Right cardiac atrium (tissue), 5 donors: ENCODE data around the gene PAH. TPM values are rescaled to one million over a fixed set of nuclear protein-coding genes. Genes with fewer than 3 reads are reported as not detected.
"Not testable (repeated sequence)": the region's sequence is repeated elsewhere in the genome, so short reads cannot be mapped to it uniquely, and the experiment has no call there.

ENCODE experiments used
- ATAC-seq, 2 donors: fragments of 200-7000 bp; cut with Tn5 transposase; one replicate each; pipeline versions ENCODE4 v1.8.0 to v1.9.1; 2020; ENCODE audit warnings: moderate library complexity in 2 of 2, mild to moderate bottlenecking in 1 of 2
- DNase-seq, 3 donors: peaks; one replicate each; pipeline ENCODE4 v3.0.0-alpha.2; 2020
- H3K27ac ChIP-seq: one replicate; pipeline ENCODE4 v1.5.1; 2013; ENCODE audit warnings: mild to moderate bottlenecking, low read length, control low read depth, moderate library complexity
- H3K27me3 ChIP-seq: one replicate; pipeline ENCODE4 v1.6.1; 2013; ENCODE audit not compliant: control insufficient read depth, insufficient read depth
- H3K4me1 ChIP-seq: one replicate; pipeline ENCODE4 v1.6.1; 2013; ENCODE audit warnings: low read length; ENCODE audit not compliant: control insufficient read depth, insufficient read depth
- H3K4me3 ChIP-seq: one replicate; pipeline ENCODE4 v1.5.1; 2013; ENCODE audit warnings: low read length, control low read depth
- H3K9me3 ChIP-seq: one replicate; pipeline ENCODE4 v1.6.1; 2013; ENCODE audit warnings: low read length; ENCODE audit not compliant: control insufficient read depth
- whole genome bisulfite sequencing: extraction: QIAGEN DNeasy Blood & Tissue Kit; methylation state at CpG from one replicate; pipeline ENCODE4 v1.1.7; 2013; 5-methylcytosine and 5-hydroxymethylcytosine counted together
- intact Hi-C, 4 donors: fragments of 100-400 bp; cut with DNase I; formaldehyde crosslinking; loops; one replicate each; pipeline versions ENCODE4 v1.11.0 to v1.14.0; 2022 to 2023
- polyA plus RNA-seq: library from polyadenylated mRNA; stranded (reverse); fragments of 200-250 nt; gene quantifications from one replicate; pipeline ENCODE4 v1.2.3, GENCODE V29; 2013
- total RNA-seq, 4 donors: library from RNA; stranded (reverse); fragmentation: NEBNext Ultra II Directional; extraction: Animal tissue kit (Norgen Biotek cat#: 25700); gene quantifications; one replicate each; pipeline ENCODE4 v1.2.1, GENCODE V29; 2021
- donor health status: healthy with polysubstance abuse.
- donor health status: DM: no; HTN: yes; CAD: no.
- donor health status: DM: no; HTN: no; CAD: no.
- donor health status: DM: no; HTN: yes; CAD: no; lungs with severe emphysema.
- donor health status: DM: yes; HTN: yes; CAD: no.

Gene PAH
- total and polyA plus RNA-seq, 5 donors: 1.2 TPM; not detected in 4

DNA sequence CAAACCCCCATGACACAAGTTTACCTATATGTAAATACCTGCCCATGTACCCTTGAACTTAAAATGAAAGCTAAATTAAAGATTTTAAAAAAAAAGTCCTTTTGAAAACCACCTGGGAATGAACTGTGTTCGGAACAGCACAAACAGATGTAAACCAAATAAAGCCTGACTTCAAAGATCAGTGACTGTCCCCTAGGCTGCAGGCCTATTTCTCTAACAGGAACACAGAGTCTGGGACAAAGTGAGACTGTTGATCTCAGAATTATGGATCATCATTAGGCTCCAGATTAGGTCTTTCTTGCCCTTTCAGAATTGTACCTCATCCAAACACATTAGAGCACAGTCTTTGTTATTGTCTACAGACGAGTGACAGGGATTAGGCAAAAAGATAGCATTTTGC lies 54.6 kb downstream of the PAH start:
- no peak for ATAC-seq
- intact Hi-C loops: no loop called here

DNA sequence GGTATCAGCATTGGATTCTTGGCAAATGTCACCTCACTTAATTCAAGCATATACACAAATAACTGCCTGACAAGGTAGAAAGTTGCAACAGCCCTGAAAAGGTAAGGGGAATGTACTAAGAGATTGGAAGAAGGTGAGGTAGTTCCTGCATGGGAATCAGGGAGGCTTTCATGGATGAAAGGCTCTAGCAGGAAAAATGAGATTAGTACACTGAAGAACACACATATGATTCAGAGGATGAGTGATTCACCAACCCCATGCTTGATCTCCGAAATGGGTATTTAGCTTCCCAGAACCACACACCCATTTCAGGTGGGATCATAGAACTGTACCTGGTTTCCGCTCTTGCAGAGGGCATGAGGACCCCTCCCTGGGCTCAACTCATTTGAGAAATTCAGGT lies 65.8 kb downstream of the PAH start:
- ATAC-seq: no peak
- H3K9me3 ChIP-seq: no peaks in the 10 kb centered on the region
- H3K27ac ChIP-seq: no peak overlapping the region
- no peaks in the 10 kb centered on the region for H3K27me3 ChIP-seq
- no peak overlapping the region for H3K4me3 ChIP-seq
- DNase-seq: no peak
- H3K4me1 ChIP-seq: no peaks in the 10 kb centered on the region
- intact Hi-C loops: no loop called here
- WGBS: 83% methylated on average over 2 of the region's 2 CpGs

More for the DNA sequence above, 54.6 kb downstream of the PAH start:
- 74% methylated on average over 2 of the region's 2 CpGs for WGBS
- Histone ChIP-seq H3K4me3 (no peak overlapping the region), H3K27me3 (no peaks in the 10 kb centered on the region), H3K27ac (no peak overlapping the region), H3K9me3 (no peaks in the 10 kb centered on the region), H3K4me1 (no peaks in the 10 kb centered on the region)
- DNase-seq: no peak

GRCh38 chr12:102849722-102850447 lies 67.2 kb downstream of the PAH start:
- no peaks in the 10 kb centered on the region for H3K4me1 ChIP-seq
- H3K9me3 ChIP-seq: no peaks in the 10 kb centered on the region
- H3K27ac ChIP-seq: no peak overlapping the region
- no peak for ATAC-seq
- H3K27me3 ChIP-seq: no peaks in the 10 kb centered on the region
- H3K4me3 ChIP-seq: no peak overlapping the region
- no peak for DNase-seq
- 78% methylated on average over 4 of the region's 4 CpGs for WGBS
- intact Hi-C loops: no loop called here

DNA sequence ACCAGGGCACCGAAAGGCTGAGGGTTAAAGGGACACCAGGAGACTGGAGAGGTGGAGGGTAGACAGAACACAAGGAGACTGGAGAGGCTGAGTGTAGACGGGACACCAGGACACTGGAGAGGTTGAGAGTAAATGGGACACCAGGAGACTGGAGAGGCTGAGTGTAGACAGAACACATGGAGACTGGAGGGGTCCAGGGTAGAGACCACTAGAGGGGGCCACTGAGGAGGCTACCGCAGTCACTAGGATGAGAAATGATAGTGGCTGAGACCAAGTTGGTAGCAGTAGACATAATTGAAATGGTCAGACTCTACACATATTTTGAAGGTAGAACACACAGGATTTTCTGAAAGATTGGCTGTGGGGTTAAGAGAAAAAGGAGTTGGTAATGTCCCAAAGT lies 68.2 kb downstream of the PAH start:
- intact Hi-C loops: no loop called here

DNA sequence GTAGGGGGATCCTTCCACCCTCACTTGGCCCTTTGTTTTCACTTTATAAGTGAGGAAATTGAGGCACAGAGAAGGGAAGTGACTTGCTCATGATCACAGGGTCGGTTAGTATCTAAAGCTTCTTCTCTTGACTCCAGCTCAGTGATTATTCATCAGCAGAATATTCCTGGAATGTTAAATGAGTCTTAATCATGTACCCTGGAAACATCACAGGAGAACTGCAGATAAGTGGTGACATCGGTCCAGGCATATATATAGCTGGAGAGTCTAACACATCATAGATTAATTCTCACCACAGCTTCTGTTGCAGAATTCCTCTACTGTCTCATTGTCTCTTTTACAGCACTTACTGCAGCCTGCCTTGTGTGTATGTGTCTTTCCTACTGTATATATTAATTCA lies 69.9 kb downstream of the PAH start:
- WGBS: 25% methylated on average over 2 of the region's 2 CpGs
- ATAC-seq: no peak
- Histone ChIP-seq H3K4me1 (no peaks in the 10 kb centered on the region), H3K27me3 (no peaks in the 10 kb centered on the region), H3K27ac (no peak overlapping the region), H3K4me3 (no peak overlapping the region), H3K9me3 (no peaks in the 10 kb centered on the region)
- no peak for DNase-seq
- intact Hi-C loops: no loop called here

More for the DNA sequence above, 68.2 kb downstream of the PAH start:
- ATAC-seq (no peak), DNase-seq (no peak)
- Histone ChIP-seq H3K4me3 (no peak overlapping the region), H3K4me1 (no peaks in the 10 kb centered on the region), H3K27me3 (no peaks in the 10 kb centered on the region), H3K27ac (no peak overlapping the region), H3K9me3 (no peaks in the 10 kb centered on the region)
- 91% methylated on average over 3 of the region's 3 CpGs for WGBS

DNA sequence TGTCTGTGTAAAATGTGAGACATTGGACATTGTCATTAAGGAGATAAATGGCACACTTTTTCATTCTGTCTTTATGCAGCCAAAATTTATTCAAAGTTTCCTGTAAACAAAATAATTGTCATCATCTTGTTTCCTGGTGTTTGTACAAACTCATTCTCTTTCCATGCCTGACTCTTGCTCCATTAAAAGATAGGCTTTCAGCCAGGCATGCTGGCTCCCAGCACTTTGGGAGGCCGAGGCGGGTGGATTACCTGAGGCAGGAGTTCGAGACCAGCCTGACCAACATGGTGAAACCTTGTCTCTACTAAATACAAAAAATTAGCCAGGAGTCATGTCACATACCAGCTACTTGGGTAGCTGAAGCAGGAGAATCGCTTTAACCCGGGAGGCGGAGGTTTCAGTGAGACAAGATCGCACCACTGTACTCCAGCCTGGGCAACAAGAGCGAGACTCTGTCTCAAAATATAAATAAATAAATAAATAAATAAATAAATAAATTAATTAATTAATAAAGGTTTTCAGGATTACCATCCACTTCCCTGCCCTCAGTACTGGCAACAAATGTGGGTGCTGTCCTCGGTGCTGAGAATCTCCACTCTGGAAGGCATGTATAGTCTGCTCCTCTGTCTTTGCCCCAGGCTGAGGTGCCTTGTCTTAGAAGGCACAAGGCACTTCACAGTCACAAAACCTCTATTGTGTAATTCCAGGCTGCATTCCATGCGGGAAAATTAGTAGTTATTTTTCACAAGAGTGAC lies 83.2 kb downstream of the PAH start:
- H3K27ac ChIP-seq: no peak overlapping the region
- no peak overlapping the region for H3K4me3 ChIP-seq
- DNase-seq (no peak), ATAC-seq (no peak)
- 74% methylated on average over 10 of the region's 10 CpGs for WGBS
- no peaks in the 10 kb centered on the region for H3K9me3 ChIP-seq
- intact Hi-C loops: no loop called here
- H3K4me1 ChIP-seq: no peaks in the 10 kb centered on the region
- no peaks in the 10 kb centered on the region for H3K27me3 ChIP-seq

DNA sequence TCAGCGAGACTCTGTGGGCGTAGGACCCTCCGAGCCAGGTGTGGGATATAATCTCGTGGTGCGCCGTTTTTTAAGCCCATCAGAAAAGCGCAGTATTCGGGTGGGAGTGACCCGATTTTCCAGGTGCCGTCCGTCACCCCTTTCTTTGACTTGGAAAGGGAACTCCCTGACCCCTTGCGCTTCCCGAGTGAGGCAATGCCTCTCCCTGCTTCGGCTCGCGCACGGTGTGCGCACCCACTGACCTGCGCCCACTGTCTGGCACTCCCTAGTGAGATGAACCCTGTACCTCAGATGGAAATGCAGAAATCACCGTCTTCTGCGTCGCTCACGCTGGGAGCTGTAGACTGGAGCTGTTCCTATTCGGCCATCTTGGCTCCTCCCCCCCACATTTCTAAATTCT lies 84.2 kb downstream of the PAH start:
- ATAC-seq, H3K27ac ChIP-seq, H3K9me3 ChIP-seq, H3K4me3 ChIP-seq, intact Hi-C loops, DNase-seq, H3K4me1 ChIP-seq, H3K27me3 ChIP-seq: not testable (repeated sequence)
- WGBS: 80% methylated on average over 22 of the region's 24 CpGs

DNA sequence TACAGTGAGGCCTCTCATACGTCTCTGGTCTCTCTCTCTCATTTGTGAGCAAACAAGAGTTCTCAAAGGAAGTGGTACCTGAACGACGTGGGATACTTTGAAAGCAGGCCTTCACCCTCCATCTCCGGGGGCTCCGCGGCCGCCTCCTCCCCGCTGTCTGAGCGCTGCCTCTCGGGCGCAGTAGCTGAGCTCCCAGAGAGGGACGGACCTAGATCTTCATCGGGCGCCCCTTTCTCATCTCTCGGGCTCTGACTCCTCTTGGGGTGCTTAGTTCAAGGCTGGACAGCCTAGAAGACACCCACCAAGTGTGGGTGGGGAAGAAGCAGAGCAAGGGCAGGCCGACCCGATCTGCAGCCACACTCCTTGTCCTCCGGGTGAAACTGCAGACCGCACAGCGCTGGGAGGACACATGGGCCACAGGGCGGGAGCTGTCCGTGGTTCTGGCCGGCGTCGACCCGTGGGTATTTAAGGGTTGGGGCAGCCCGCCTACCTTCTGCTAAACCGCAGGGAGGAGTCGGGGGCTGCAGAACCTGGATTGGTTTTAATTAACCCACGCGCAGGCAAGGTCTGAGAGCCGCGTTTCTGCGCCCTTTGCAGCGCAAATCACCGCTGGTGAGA lies 92.7 kb downstream of the PAH start:
- WGBS: 5% methylated on average over 36 of the region's 36 CpGs
- DNase-seq (peak; percentile 44 to 78 (median 75)), ATAC-seq (peak; percentile 67 to 73)
- Histone ChIP-seq H3K9me3 (no peaks in the 10 kb centered on the region), H3K4me1 (no peaks in the 10 kb centered on the region), H3K27ac (no peak overlapping the region), H3K4me3 (no peak overlapping the region), H3K27me3 (no peaks in the 10 kb centered on the region)
- intact Hi-C loops: no loop called here

DNA sequence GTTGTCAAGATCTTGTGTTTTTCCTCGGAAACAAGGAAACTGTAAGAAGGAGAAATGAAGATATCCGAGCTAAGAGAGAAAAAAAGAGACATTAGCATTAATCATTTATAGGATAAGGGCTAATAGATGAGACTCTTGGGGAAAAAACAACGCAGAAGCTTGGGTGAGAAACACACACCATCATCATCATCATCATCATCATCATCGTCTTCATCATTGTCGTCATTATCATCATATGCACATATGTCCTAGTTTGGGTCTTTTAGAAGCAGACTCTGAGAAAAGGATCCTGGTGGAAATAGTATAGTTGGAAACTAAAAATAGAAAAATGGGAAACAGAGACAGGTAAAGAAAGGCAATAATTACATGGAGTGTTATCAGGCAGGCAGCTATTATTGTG lies 95.9 kb downstream of the PAH start:
- no peak overlapping the region for H3K27ac ChIP-seq
- H3K4me1 ChIP-seq: no peaks in the 10 kb centered on the region
- no peak overlapping the region for H3K4me3 ChIP-seq
- H3K9me3 ChIP-seq: no peaks in the 10 kb centered on the region
- DNase-seq (no peak), ATAC-seq (no peak)
- intact Hi-C loops: no loop called here
- WGBS: 73% methylated on average over 5 of the region's 5 CpGs
- H3K27me3 ChIP-seq: no peaks in the 10 kb centered on the region

DNA sequence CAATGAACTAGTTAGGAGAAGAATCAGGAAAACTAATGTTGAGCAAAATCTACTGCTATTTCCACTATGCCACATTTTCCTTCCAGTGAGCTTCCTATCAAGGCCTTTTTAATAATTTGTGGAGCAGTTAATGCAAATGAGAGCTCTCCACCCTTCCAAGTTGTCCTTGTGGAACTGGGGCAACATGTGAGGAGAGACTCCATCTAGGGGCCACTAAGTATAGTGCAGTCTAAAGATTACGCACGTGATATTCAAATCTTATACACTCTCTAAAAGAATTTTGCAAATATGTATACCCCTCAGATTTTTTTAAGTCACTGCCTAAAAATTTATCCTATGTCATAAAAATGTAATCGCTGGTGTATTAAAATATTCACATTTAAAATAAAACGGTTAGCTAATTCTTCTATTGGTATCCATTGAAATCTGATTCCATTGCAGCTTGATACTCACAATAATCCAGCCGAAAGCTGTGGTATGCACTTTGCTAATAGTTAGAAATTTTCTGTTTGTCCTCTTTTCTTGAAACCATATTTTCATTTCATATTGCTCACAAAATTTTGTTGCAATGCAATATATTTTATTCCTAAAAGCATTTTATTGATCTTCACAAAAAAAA lies 100.1 kb downstream of the PAH start:
- WGBS: 9% methylated on average over 5 of the region's 5 CpGs
- Histone ChIP-seq H3K4me3 (no peak overlapping the region), H3K27ac (no peak overlapping the region), H3K9me3 (no peaks in the 10 kb centered on the region), H3K4me1 (no peaks in the 10 kb centered on the region), H3K27me3 (no peaks in the 10 kb centered on the region)
- intact Hi-C loops: no loop called here
- DNase-seq (no peak), ATAC-seq (peak in 1 of 2 donors; percentile 33)
